GM12873 (cell line): ENCODE results near the gene FLOT2.

ENCODE experiments used
- CTCF ChIP-seq: IDR thresholded peaks from 2 replicates; pipeline ENCODE4 v1.5.1; 2012; ENCODE audit warnings: low read depth, mild to moderate bottlenecking, moderate library complexity, low read length, control low read depth; ENCODE audit not compliant: insufficient read depth; ENCODE audit errors: missing control alignments

The FLOT2 gene

GRCh38 chr17:28864991-28865849 lies 32.3 kb downstream of the FLOT2 start:
- TF ChIP-seq CTCF = no peak

- TF ChIP-seq CTCF = no peak
These were observed 33.6 kb downstream of the FLOT2 start for GRCh38 chr17:28863953-28864352.

GRCh38 chr17:28862561-28862960 lies 35.0 kb downstream of the FLOT2 start:
- TF ChIP-seq CTCF = no peak

GRCh38 chr17:28861393-28862203 lies 35.9 kb downstream of the FLOT2 start:
- TF ChIP-seq CTCF = no peak

DNA sequence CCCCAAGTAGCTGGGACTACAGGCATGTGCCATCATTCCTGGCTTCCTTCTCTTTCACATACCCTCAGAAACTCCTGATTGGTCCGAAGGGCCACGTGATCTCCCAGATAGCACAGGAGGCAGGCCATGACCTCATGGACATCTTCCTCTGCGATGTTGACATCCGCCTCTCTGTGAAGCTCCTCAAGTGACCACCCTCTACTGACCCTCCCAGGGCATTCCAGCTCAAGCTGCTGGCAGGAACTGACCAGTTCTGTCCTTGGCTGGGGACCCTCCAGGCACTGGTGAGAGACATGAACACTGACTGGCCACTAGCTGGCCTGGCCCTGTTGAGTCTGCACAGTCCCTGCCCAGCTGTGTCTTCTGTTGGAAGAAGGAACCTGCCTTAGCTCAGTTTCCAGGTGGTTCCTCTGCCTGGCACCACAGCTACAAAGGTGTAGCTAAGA lies 37.1 kb downstream of the FLOT2 start:
- TF ChIP-seq CTCF = no peak

- TF ChIP-seq CTCF = no peak
These were observed 38.7 kb downstream of the FLOT2 start for GRCh38 chr17:28858801-28859355.
